Measurements from ENCODE around the gene SIRPD.

SIRPD gene

DNA sequence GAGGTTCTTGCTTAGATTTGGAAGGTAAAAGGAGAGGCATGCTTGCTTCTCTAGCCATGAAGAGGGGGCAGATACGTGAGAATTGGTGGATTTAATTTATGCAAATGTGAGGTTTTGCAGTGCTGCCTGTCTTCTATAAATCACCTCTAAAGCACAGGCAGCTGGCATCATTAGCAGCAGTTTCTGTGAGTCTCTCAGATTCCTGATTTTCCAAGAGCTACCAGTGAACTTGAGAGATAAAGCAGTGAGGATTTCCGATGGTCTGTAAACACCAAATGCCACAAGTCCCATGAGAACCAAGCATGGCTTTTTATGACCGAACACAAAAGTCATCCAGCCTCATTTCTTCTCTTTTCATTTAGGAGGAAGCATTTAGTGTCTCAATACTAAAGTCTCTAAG is 63.1 kb downstream of the SIRPD start:
- DNase-seq (ENCODE audit: low read depth, low spot score), result no peak

DNA sequence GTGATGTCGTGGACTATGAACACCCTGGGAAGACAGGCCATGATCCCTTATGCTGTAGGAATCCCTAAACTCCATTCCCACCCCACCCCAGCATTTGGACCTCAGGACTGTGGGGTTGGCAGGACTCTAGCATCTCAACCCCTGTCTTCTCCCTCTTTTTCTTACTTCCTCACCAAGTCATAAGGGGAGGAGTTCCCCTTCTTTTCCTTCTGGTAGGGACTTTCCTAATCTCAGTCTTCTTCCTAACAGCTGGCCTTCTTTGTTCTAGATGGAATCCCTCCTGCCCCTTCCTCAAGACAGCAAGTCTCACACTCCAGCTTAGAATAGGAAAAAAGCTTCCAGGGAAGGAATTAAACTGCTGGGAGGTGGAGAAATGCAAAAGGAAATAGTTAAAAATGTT is 64.0 kb downstream of the SIRPD start:
- DNase-seq (ENCODE audit: low read depth, low spot score), result no peak

DNA sequence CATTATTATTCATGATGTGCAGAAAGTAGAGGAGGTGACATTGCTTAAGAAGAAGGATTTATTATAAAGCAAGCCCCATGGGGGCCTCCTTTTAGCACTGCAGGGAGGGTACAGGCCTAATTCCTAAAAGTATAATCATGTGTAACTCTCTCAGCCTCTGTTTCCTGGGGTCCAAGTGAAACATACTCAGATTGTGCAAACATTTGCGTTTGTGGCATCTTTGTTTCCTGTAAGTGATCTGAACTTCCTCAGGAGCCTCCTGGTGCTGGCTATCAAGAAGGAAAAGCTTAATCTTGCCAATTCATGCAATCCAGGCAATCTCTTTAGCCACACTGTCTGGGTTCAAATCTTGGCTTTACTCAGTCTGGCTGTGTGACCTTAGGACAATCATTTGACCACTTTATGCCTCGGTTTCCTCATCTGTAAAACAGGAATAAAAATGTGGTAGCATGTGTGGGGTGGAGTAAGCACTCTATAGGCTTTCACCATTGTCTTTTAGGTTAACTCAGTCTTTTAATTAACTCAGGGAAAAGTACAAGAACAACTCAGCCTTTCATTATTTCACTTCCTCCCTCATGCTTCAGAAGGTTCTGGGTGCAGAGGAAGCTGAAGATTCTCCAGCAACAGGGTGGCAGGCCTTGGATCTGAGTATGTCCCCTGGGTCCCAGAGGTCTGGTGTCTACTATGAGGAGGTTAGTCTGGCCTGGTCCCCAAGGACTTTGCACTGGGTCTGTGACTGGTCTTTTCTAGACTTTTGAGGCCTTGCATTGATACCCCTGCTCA is 65.5 kb downstream of the SIRPD start:
- DNase-seq (ENCODE audit: low read depth, low spot score), result no peak

DNA sequence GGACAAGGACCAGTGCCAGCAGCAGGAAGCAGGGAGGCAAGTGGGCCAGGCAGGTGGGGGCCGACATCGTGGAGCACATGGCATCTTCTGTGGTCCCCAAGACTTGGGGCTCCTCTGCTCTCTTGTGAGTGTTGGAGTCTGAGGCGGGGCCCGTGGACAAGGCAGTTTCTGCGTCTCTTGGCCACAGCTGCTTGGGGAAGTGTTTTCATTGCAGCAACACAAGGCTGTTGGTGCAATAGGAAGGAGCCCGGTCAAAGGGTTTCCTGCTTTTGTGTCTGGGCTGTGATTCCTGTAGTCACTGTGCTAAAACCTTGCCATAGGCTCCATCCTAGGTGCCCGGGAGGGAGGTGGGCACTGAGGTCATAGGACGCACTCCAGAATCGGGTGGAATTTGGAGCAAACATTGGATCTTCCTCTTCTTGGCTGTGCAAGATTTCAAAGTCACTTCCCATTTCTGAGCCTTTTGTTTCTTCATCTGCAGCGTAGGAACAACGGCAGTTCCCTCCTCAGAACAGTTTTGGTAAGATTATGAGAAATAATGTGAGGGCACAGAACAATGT is 66.1 kb downstream of the SIRPD start, which contains the start of gene SIRPB2:
SIRPB2 (minus strand) TSS at position 140 of the 560 bp plus-strand sequence; CDS start at position 79, 61 bp downstream.
- DNase-seq (ENCODE audit: low read depth, low spot score), result no peak

DNA sequence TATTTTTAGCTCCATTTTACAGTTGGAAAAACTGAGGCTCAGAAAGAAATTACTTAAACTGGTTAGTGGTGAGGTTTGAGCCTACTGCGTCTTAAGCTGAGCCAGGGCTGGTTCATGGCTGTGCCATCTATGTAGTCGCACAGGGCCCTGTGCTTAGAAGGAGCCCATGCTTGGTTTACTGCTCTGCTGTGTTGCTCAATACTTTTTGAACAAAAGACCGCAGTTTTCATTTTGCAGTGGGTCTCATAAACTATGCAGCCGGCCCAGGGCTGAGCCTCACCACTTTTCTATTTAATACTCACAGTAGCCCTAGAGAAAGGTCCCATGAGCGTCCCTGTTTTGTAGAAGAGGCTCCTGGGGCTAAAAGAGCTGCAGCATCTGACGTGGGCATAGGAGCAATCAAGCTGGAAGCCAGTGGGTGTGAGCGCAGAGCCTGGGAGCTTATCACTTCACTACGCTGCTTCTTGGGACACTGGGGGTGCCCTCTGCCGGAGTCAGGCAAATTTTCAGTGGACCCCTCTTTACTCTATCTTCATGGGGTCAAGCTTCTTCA is 66.8 kb downstream of the SIRPD start:
- DNase-seq (ENCODE audit: low read depth, low spot score), result no peak

DNA sequence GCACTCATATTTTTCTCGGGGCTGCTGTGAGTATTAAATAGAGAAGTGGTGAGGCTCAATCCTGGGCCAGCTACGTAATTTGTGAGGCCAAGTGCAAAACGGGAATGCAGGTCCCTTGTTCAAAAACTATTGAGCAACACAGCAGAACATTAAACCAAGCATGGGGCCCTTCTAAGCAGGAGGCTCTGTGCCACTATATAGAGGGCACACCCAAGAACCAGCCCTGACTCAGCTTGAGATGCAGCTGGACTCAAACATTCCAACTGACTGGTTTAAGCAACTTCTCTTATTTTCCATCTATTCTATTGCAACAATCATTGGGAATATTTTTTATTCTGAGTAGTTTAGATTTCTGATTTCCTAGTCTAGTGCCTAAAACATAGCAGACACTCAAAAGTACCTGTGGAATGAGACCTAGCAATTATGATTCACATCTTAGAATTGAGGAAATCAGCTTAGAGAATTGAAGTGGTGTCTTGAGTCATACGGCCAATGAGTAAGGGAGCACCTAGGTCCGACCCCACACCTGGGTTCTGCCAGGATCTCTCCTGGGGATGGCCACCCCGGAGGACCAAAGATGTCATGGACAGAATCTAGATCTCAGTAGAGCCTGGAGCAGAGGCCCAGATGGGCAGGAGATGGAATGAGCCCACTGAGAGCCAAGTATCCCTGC is 67.6 kb downstream of the SIRPD start:
- DNase-seq (ENCODE audit: low read depth, low spot score), result no peak

DNA sequence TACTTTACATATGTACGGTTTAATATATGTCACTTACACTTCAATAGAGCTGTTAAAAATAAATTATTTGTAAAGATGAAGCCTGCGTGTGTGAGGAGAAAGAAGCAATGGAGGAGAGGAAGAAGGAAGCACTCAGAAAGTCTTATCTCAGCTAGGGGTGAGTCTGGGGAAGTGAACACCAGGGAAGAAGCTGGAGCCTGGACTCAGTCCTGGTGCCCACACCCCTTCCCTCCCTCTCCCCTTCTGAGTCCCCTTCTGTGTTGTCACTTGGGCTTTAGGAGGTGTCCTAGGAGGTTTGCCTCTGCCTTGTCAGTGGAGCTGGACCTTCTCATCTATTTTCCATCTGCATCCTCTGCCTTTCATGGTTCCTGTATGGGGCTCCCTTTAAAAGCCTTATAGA is 68.2 kb downstream of the SIRPD start:
- no peak for DNase-seq (ENCODE audit: low read depth, low spot score)

DNA sequence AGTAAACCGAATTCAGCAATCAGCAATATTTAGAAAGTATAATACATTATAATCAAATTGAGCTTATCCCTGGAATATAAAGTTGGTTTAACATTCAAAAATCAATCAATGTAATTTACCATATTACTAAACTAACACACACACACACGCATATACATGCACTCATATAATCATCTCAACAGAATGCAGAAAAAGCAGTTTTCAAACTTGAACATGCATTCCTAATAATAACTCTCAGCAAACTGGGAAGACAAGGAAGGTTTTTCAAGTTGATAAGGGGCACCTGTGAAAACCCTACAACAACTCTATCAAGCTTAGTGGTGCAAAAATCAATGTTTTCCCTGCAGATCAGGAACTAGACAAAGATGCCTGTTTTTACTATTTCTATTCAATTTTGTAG is 70.9 kb downstream of the SIRPD start:
- DNase-seq (ENCODE audit: low read depth, low spot score), result no peak

DNA sequence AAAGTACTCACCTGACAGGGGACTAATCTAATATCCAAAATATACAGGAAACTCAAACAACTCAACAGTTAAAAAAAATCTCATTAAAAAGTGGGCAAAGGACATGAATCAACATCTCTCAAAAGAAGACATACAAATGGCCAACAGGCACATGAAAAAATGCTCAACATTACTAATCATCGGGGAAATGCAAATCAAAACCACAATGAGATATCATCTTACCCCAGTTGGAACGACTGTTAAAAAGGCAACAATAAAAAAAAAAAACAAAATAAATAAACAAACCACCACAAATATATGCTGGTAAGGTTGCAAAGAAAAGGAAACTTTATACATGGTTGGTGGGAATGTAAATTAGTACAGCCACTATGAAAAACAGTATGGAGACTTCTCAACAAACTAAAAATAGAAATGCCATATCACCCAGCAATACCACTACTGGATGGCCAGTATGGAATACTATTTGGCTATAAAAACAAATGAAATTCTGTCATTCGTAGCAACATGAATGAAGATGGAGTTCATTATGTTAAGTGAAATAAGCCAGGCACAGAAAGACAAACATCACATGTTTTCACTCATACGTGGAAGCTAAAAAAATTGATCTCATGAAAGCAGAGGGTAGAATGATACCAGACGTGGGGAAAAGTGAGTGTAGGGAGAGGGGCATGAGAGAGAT is 72.9 kb downstream of the SIRPD start:
- DNase-seq (ENCODE audit: low read depth, low spot score), result no peak

Measured in iPS DF 19.7 (cell line).